SK-N-MC (cell line): ENCODE results near the gene SP6.

Source experiments
- DNase-seq: peaks from one replicate; pipeline ENCODE4 v3.0.0-alpha.2; 2011; ENCODE audit warnings: low read depth, low spot score
- H3K27ac ChIP-seq: fragments of 200-600 bp; sonication (generic); 2 replicates; pipeline ENCODE4 v1.5.1; 2016; ENCODE audit warnings: mixed run types
- H3K36me3 ChIP-seq: fragments of 200-600 bp; sonication (generic); 2 replicates; pipeline ENCODE4 v1.6.1; 2017; ENCODE audit warnings: antibody characterized with exemption, low read length, mixed read lengths; ENCODE audit not compliant: insufficient read depth
- H3K4me3 ChIP-seq: fragments of 200-600 bp; sonication (generic); 2 replicates; pipeline ENCODE4 v1.5.1; 2016
- H3K9ac ChIP-seq: fragments of 200-600 bp; sonication (generic); 2 replicates; pipeline ENCODE4 v1.8.0; 2017; ENCODE audit warnings: mixed run types, mixed read lengths; ENCODE audit not compliant: insufficient read length
- H3K9me3 ChIP-seq: fragments of 200-600 bp; sonication (generic); 2 replicates; pipeline ENCODE4 v1.6.1; 2017; ENCODE audit warnings: low read depth, mild to moderate bottlenecking, antibody characterized with exemption, low read length, moderate library complexity, mixed read lengths
- EZH2 ChIP-seq: fragments of 200-600 bp; sonication (generic); IDR thresholded peaks from one replicate; pipeline ENCODE4 v1.6.1; 2017; ENCODE audit warnings: antibody characterized with exemption
- FOXP2 ChIP-seq: optimal IDR thresholded peaks from 2 replicates; pipeline ENCODE3; 2011; ENCODE audit warnings: mild to moderate bottlenecking, moderate library complexity; ENCODE audit not compliant: insufficient read depth; ENCODE audit errors: extremely low read length, control extremely low read depth
- POLR2AphosphoS5 ChIP-seq: IDR thresholded peaks from 2 replicates; pipeline ENCODE4 v1.6.1; 2012; ENCODE audit warnings: mild to moderate bottlenecking, low read depth, low read length, borderline replicate concordance

The SP6 gene

GRCh38 chr17:47864791-47865216 lies 13.8 kb upstream of the SP6 start:
- no peak overlapping the region for H3K9ac ChIP-seq
- no peak overlapping the region; the same call in 1 of the 2 replicates for H3K4me3 ChIP-seq
- TF ChIP-seq EZH2: no peak
- TF ChIP-seq POLR2AphosphoS5: peak; percentile 59; the same call in 1 of the 2 replicates
- no peaks in the 10 kb centered on the region for H3K36me3 ChIP-seq
- no peak overlapping the region for H3K27ac ChIP-seq
- peak; percentile 74 for DNase-seq
- H3K9me3 ChIP-seq: no peaks in the 10 kb centered on the region

DNA sequence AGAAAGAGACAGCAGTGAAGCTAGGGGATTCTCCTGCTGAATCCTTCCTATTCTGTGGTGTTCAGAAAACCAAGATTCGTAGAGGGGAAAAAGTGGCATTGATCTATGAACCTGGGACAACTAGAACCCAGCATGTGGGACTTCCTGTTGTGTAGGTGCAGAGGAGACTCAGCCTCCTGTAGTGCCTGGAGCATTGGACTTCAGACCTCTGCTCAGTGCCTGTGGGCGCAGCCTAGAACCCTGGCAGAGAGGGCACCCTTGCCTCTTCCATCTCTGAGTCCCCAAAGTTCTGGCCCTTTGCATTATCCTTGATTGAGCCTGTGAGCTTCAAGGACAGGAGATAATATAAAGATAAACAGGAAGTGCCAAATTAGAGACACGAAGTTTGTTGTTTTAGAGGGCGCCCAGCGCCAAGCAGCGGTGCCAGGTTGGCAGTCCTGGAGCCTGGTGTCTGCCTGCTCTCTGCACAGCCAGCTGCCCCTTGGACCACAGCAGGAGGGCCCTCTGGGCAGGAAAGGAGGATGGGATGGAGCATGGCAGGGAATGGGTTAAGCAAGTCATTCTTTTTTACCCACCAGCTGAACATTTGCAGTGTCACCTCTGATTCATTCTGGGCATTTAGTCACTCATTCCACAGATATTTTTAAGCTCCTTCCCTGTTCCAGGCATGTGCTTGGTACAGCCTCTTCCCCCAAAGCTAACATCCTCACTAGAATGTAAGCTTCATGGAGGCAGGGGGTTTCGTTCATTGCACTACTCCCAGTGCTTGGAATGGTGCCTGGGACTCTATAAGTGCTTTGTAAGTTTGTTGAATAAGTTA lies 11.9 kb upstream of the SP6 start:
- no peak overlapping the region for H3K4me3 ChIP-seq
- H3K27ac ChIP-seq: no peak overlapping the region
- H3K9me3 ChIP-seq: no peaks in the 10 kb centered on the region
- DNase-seq: no peak
- no peaks in the 10 kb centered on the region for H3K36me3 ChIP-seq
- no peak for TF ChIP-seq EZH2
- TF ChIP-seq POLR2AphosphoS5: no peak
- TF ChIP-seq FOXP2: no peak
- H3K9ac ChIP-seq: no peak overlapping the region

GRCh38 chr17:47860386-47860785 lies 9.4 kb upstream of the SP6 start:
- no peak for TF ChIP-seq POLR2AphosphoS5
- TF ChIP-seq FOXP2: no peak
- no peak for TF ChIP-seq EZH2
- H3K36me3 ChIP-seq: no peaks in the 10 kb centered on the region
- DNase-seq: no peak
- H3K9me3 ChIP-seq: no peaks in the 10 kb centered on the region
- no peak overlapping the region for H3K27ac ChIP-seq
- no peak overlapping the region for H3K9ac ChIP-seq
- no peak overlapping the region for H3K4me3 ChIP-seq

DNA sequence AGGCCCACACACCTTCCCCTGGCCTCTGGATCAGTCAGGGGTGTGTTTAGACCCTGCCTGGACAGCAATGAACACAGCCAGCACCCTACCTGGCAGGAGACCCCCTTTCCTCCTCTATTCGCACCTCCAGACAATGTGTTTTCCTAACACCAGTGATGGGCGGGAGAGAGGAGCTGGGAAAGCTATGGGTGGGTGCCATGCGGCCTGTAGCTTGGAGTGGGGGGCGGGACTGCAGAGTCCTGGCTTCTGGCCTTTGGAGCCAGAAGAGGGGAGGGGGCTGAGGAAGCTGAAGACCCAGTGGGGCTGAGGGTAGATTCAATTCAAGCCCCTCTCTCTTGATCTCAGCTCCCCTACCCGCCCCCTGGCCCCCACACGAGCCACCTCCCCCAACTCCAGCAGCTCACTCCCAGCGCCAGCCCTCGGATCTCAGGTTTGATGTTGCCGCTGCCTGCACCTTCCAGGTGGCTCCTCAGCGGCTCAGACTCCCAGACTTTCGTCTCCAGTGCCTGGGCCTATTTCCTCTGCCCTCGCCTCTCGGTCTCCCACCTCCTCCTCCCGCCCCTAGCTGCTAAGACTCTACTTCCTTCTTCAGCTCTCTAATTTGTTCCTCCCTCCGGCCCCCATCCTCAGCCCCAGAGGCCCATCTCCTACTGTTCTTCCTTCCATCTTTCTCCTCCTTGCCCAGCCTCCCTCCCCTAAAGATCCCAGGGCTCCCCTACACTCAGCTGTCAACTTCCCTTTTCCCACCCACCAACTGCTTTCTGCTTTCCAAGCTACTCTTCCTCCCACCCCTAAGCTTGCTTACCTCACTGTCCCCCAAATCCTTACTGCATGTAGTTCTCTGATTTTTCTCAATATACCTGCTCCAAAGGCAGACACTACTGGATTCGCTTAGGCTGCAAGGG lies 6.8 kb upstream of the SP6 start:
- Histone ChIP-seq H3K9ac (no peak overlapping the region), H3K9me3 (no peaks in the 10 kb centered on the region), H3K4me3 (no peak overlapping the region), H3K36me3 (no peaks in the 10 kb centered on the region), H3K27ac (no peak overlapping the region)
- no peak for DNase-seq
- no peak for TF ChIP-seq FOXP2
- TF ChIP-seq POLR2AphosphoS5: no peak
- TF ChIP-seq EZH2: no peak

- TF ChIP-seq FOXP2 (no peak), EZH2 (no peak), POLR2AphosphoS5 (no peak)
- Histone ChIP-seq H3K9me3 (no peaks in the 10 kb centered on the region), H3K27ac (no peak overlapping the region), H3K36me3 (no peaks in the 10 kb centered on the region), H3K9ac (no peak overlapping the region), H3K4me3 (no peak overlapping the region)
- DNase-seq: no peak
Observed at GRCh38 chr17:47856830-47857229, 5.9 kb upstream of the SP6 start.

- H3K36me3 ChIP-seq: no peaks in the 10 kb centered on the region
- H3K4me3 ChIP-seq: no peak overlapping the region
- TF ChIP-seq POLR2AphosphoS5 (no peak), FOXP2 (no peak)
- DNase-seq: no peak
- H3K9me3 ChIP-seq: no peaks in the 10 kb centered on the region
- H3K9ac ChIP-seq: no peak overlapping the region
- no peak overlapping the region for H3K27ac ChIP-seq
Observed at GRCh38 chr17:47855737-47856136, 4.8 kb upstream of the SP6 start.

DNA sequence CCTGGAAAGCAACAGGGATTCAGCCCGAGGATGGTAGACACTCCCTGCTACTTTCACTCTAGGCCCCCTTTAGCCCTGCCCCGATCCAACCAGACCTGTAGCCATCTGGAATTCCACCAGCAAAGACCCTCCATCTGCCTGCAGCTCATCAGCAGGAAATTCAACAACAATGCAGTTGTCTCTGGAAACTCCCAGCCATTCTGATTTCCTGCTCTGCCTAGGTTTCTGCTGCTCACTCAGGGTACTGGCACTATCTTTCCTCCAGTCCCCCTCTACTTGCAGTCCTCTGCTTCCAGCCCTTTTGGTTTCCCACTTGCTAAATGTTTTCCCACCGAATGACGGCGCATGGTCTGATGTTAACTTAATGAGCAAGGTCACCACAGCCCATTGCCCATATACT lies 2.7 kb upstream of the SP6 start:
- no peaks in the 10 kb centered on the region for H3K9me3 ChIP-seq
- H3K9ac ChIP-seq: no peak overlapping the region
- DNase-seq: no peak
- TF ChIP-seq EZH2 (no peak), POLR2AphosphoS5 (no peak), FOXP2 (no peak)
- no peak overlapping the region for H3K4me3 ChIP-seq
- no peaks in the 10 kb centered on the region for H3K36me3 ChIP-seq
- no peak overlapping the region for H3K27ac ChIP-seq

GRCh38 chr17:47852113-47852949 lies 1.4 kb upstream of the SP6 start:
- DNase-seq: no peak
- no peak overlapping the region for H3K9ac ChIP-seq
- no peak overlapping the region for H3K4me3 ChIP-seq
- no peak overlapping the region for H3K27ac ChIP-seq
- TF ChIP-seq FOXP2 (no peak), EZH2 (peak; percentile 93), POLR2AphosphoS5 (no peak)
- H3K9me3 ChIP-seq: no peaks in the 10 kb centered on the region
- no peaks in the 10 kb centered on the region for H3K36me3 ChIP-seq
